NB4 (cell line): ENCODE data around the gene MISP.
"Not testable (repeated sequence)": the region's sequence is repeated elsewhere in the genome, so short reads cannot be mapped to it uniquely, and the experiment has no call there.

Source experiments
- DNase-seq: peaks from one replicate; pipeline ENCODE4 v3.0.0; 2010; ENCODE audit warnings: low read depth
- H3K4me3 ChIP-seq: one replicate; pipeline ENCODE4 v1.5.1; 2011; ENCODE audit warnings: mild to moderate bottlenecking, low read depth, low read length, moderate library complexity
- CTCF ChIP-seq: IDR thresholded peaks from one replicate; pipeline ENCODE4 v1.5.1; 2012; ENCODE audit warnings: low read depth, low read length
- MAX ChIP-seq: IDR thresholded peaks from 2 replicates; pipeline ENCODE4 v1.6.1; 2011; ENCODE audit warnings: low read depth, low read length
- MYC ChIP-seq: IDR thresholded peaks from 2 replicates; pipeline ENCODE4 v1.6.1; 2011; ENCODE audit warnings: low read depth, low read length
- POLR2A ChIP-seq: IDR thresholded peaks from 2 replicates; pipeline ENCODE4 v1.6.1; 2011; ENCODE audit warnings: mild to moderate bottlenecking; ENCODE audit not compliant: insufficient read length; ENCODE audit errors: extremely low read depth

The MISP gene

GRCh38 chr19:722553-723101 is 28.3 kb upstream of the MISP start:
- H3K4me3 ChIP-seq = no peak overlapping the region
- DNase-seq = peak; percentile 64
- TF ChIP-seq MAX (no peak), CTCF (no peak), POLR2A (no peak), MYC (no peak)

- DNase-seq = no peak
- TF ChIP-seq POLR2A = no peak
- H3K4me3 ChIP-seq = no peak overlapping the region
Observed at GRCh38 chr19:723247-723646, 27.7 kb upstream of the MISP start.

GRCh38 chr19:723714-724113 is 27.2 kb upstream of the MISP start:
- TF ChIP-seq MAX (no peak), POLR2A (no peak), MYC (no peak), CTCF (no peak)
- no peak overlapping the region for H3K4me3 ChIP-seq

GRCh38 chr19:725461-726089 is 25.3 kb upstream of the MISP start:
- no peak for DNase-seq
- H3K4me3 ChIP-seq = no peak overlapping the region
- TF ChIP-seq MAX = no peak
- no peak for TF ChIP-seq POLR2A
- TF ChIP-seq CTCF = no peak
- TF ChIP-seq MYC = no peak

More at GRCh38 chr19:723714-724113, 27.2 kb upstream of the MISP start:
- DNase-seq = no peak

- H3K4me3 ChIP-seq = no peak overlapping the region
- TF ChIP-seq CTCF (no peak), MAX (no peak), MYC (no peak), POLR2A (no peak)
- DNase-seq = no peak
Observed at GRCh38 chr19:726993-727956, 23.6 kb upstream of the MISP start.

- no peak for DNase-seq
- H3K4me3 ChIP-seq = no peak overlapping the region
- TF ChIP-seq MYC (no peak), POLR2A (no peak), MAX (no peak)
Observed at GRCh38 chr19:728011-728410, 22.9 kb upstream of the MISP start.

GRCh38 chr19:729564-729963 is 21.3 kb upstream of the MISP start:
- DNase-seq, H3K4me3 ChIP-seq: not testable (repeated sequence)
